Stimulated activated CD8-positive, alpha-beta memory T cell treated with anti-CD3 and anti-CD28 coated beads, Interleukin-7, amount 100 ng/mL, for 24 hours (primary cell): Measurements from ENCODE around the gene ITGA3.

Source experiments
- DNase-seq: peaks from one replicate; pipeline ENCODE4 v3.0.0-alpha.2; 2020; ENCODE audit warnings: low read depth

Gene ITGA3

DNA sequence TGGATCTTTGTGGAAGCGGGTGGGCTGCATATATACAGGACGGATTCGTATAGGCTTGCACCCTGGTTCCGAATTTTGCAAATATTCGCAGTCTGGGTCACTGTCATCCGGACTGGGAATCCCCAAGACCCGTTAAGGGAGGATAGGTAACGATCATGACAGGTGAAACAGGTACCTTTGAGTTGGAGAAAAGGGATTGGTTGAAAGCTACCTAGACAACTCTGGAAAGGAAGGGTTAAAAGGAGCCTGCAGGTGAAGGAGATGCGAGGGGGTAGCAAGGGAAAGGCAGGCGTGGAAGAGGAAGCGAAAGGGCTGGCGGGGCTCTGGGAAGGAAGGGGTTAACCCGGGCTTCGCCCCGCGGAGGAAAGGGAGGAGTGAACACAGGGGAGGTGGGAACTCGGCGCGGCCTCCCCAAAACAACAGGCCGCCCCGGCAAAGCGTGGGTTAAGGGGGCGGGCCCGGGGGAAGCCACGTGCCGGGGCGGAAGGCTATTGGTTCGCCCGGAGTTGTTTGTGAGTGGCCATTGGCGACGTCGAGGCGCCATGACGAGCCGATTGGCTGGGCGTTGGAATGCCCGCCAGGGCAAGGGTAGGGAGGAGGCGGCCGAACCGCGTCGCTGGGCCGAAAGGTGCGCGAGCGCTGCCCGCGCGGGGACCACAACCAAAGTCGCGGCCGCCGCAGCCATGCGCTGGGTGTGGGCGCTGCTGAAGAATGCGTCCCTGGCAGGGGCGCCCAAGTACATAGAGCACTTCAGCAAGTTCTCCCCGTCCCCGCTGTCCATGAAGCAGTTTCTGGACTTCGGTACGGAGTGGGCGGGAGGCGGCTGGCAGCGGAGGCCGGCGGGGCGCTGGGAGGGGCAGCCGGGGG is 39.1 kb downstream of the ITGA3 start, which contains the start of gene PDK2:
Gene PDK2, plus strand, starts transcription at position 599 of the 867 bp plus-strand sequence. Its CDS starts 85 bp downstream, at position 684.
- peak; percentile 86 for DNase-seq

DNA sequence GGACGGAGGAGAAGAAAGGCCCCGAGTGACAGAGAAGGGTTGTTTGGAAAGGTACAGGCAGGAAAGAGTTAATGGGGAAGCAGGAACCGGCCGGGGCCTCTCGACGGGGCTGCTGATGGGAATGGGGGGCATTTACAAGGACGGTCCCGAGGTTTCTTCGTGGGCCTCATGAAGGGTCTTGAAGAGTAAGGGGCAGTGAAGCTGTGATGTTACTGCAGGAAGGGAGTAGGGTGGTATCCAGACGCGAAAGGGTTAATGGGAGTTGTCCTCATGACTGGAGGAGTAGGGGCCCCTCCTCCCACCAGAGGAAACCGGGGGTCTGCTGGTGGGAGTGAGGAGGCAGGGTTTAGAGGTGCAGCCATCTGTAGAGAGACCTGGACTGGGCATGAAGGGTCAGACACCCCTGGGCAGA is 39.7 kb downstream of the ITGA3 start:
- no peak for DNase-seq

DNA sequence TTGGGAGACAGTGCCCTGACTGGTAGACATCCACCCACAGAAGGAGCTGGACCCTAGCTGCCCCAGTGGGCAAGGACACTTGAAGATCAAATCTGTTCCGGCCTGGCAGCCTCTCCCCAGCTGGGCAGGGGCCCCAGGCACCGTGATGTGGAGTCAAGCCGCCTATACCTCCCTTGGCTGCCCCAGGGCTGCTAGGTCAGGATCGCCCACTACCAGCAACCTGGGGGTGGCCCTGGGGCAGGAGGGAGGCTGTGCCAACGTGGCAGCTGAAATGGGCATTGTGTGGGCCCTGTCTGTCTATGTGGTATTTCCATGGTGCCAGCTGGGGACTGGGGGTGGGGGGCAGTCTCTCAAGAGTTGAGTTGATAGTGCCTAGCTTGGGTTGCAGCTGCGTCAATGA is 40.2 kb downstream of the ITGA3 start:
- DNase-seq = no peak

- no peak for DNase-seq
These were observed 40.8 kb downstream of the ITGA3 start for GRCh38 chr17:50096758-50097157.

DNA sequence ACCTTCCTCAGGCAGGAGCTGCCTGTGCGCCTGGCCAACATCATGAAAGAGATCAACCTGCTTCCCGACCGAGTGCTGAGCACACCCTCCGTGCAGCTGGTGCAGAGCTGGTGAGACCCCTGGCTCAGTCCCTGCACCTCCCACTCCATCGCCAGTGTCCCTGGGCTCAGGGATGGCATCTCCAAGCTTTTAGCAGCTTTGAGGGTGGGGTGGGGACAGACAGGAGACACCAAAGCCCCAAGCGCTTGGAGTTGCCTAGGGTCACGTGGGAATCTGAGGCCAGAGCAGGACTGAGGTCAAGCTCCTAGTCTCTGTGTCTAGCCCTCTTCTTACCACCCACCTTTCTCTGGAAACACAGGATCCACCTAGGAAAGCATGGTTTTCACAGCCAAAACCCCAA is 41.5 kb downstream of the ITGA3 start:
- DNase-seq = no peak

- no peak for DNase-seq
These were observed 42.0 kb downstream of the ITGA3 start for GRCh38 chr17:50097926-50098325.

DNA sequence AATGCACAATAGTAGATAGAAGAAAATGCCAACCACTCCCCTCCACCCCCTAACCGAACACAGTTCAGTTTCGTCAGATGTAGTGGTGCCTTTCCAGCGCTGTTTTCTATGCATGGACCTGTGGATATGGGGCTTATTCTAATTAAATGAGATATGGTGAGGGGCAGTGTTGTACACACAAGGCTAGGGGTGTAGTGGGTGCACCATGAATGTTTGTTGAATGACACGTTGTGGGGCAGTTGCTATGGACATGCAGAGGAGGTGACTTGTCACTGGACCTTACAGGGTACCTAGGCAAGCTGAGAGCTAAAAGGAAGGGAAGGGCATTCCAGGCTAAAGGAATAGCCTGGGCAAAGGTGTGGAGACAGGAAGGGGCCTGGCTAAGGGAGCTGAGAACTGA is 42.7 kb downstream of the ITGA3 start:
- DNase-seq = no peak

DNA sequence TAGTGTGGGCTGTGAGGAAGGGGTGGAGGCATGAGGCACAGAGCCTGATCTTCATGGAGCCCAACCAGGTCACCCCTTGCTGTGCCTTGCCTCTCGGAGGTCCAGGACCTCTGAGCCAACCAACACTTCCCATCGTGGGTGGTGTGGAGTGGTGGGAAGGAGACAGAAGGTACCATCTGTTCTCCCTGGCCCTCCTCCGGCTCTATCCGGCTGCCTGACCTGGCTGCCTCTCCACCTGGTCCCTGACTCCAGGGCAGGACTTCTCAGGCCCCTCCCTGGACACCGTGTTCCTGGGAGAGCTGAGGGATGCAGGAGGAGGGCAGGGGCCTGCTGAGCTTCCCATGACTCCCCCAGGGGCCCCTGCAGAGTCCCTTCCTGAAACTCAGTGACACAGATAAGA is 43.1 kb downstream of the ITGA3 start:
- DNase-seq = no peak

DNA sequence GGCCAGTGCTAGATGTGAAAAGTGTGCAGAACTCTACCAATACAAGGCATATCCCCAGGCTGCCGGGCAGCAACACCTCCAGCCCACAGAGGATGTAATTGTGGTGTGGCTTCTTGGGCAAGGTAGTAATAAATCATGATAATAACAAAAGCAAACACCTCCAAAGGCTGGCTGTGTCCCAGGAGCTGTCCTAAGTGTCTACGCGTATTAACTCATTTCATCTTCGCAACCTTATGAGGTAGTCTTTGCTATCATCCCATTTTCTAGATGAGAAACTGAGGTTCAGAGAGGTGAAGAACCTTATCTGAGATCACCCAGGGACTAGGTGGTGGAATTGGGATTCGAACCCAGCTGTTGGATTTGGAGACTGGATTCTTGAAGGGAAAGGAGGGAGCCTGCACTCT is 44.6 kb downstream of the ITGA3 start:
- DNase-seq = no peak

DNA sequence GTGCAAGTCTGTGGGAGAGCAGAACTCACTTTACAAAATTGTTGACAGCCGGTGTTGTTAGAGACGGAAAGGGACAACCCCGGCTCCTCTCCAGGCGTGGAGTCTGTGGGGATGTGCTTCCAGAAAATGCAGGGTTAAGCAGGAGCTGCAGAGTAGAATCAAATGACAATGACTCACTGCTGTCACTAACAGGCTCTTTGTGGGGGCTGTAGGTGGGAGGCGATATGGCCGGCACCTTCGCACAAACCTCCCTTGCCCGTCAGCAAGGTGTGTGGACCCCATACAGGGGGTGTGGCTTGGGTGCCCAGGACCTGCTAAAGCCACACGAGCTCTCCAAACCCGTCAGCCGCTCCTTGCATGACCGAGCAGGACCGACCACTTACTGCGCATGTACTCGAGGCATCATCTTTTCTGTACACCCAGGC is 45.0 kb downstream of the ITGA3 start:
- DNase-seq = no peak

DNA sequence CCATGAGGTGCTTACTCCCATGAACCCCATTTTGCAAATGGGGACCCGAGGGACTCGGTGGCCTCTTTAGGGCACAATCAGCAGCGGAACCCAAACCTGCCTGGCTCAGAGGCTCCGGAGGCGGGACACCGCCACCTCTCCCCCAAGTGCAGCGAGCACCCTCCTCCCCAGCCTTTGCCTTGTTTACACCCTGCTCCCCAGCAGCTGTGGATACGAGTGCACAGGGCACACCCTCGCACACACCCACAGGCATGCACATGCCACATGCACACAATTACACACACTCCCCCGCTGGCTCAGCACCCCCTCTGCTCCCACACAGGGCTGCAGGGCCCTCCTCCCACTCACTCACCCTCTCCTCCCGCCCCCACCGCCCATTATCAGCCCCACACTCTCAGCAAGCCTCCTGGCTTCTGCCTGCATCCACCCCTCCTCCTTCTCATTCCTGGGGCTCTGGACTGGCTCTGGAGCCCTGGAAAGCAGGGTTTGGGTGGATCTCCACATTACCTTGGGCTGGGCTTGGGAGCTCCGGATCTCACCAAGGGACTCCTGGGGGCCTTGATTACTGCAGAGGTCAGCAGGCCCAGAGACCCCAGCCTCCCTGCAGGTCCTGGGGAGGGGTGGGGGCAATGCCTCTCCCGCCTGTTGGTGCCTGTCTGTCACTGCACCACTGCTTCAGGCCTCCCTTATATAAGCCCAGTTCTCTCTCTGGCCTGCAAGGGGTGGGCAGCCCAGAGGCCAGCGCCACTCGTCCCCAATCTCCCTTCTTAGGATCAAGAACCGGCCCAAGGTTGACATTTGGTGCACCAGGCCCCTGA is 45.6 kb downstream of the ITGA3 start:
- no peak for DNase-seq

- no peak for DNase-seq
These were observed 46.5 kb downstream of the ITGA3 start for GRCh38 chr17:50102164-50102991.

DNA sequence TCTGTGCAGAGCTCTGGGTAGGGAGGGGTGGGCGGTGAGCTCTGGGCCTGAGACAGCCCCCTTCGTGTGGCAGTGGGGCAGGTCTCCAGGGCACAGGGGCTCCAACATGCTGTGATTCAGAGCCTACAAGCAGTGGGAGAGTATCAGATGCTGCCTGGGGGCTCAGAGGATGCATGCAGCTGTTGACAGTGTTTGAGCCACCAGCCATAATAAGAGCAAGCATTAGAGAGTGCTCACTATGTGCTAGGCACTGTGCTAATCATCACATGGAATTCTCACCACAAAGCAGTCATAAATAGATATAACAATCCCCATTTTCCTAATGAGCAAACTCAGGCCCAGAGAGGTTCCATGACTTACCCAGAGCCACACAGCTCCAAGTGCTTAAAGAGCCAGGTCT is 47.3 kb downstream of the ITGA3 start:
- DNase-seq = no peak

DNA sequence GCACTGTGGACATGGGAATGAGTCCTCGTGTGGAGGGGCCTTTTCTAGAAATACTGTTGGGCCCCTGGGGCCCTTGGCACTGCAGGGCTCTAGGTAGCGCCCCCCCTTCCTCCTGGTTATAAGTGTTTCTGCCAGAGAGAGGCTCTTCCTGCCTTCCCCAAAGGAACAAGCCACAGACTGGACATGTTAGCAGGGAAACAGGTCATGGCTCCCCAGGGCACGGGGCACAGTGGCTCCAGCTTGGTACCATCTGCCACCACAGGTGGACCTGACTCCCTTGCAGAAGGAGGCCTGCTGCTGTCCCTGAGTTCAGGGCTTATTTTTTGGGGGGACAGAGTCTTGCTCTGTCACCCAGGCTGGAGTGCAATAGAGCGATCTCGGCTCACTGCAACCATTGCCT is 48.0 kb downstream of the ITGA3 start:
- no peak for DNase-seq

GRCh38 chr17:50105811-50106210 is 49.9 kb downstream of the ITGA3 start:
- no peak for DNase-seq

DNA sequence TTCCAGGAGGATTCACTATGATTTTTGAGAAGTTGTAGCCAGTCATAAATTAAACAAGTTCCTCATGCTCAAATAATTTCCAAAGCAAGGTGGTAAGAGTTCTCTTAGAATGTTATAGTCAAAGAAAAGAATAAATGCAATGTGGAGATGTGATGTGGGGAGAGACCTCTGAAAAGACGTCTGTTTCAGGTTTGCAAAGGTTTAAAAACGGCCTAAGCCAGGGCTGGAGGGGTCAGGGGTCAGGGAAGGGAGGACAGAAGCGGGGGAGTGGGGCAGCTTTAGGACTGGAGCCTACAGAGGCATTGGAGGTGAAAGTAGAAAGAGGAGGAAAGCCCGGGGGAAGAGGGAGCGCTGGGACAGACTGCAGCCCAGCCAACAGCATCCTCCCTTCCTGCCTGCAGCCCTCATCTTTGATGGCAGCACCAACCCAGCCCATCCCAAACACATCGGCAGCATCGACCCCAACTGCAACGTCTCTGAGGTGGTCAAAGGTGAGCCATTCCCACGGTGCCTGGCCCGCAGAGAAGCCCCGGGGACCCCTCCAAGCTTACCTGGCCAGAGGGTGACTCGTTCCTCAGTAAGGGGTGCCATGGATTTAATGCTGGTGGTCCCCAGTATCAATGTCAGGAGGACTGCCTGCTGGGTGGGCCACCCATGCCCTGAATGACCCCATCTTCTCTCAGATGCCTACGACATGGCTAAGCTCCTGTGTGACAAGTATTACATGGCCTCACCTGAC is 50.7 kb downstream of the ITGA3 start:
- no peak for DNase-seq

DNA sequence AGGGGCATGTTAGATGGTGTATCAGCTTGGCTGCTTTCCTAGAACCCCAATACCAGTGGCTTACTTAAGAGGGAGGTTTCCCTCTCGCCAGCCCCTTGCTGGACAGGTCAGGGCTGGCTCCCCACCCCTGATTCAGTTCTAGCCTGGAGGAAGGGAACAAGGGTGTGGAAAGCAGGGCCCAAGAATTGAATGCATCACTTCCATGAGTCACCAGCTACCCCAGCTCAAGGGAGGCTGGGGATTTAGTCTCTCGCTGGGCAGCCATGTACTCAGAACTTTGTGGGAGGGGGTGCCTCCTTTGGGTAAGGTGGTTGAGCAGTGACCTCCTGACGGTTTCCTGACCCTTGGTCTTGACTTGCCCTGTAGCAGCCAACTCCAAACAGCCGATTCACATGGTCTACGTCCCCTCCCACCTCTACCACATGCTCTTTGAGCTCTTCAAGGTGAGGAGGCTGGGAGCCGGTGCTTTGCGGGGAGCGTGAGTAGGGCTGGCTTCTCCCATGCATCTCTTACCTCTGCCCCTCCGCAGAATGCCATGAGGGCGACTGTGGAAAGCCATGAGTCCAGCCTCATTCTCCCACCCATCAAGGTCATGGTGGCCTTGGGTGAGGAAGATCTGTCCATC is 52.0 kb downstream of the ITGA3 start:
- no peak for DNase-seq

- DNase-seq = no peak
These were observed 52.6 kb downstream of the ITGA3 start for GRCh38 chr17:50108556-50108955.

DNA sequence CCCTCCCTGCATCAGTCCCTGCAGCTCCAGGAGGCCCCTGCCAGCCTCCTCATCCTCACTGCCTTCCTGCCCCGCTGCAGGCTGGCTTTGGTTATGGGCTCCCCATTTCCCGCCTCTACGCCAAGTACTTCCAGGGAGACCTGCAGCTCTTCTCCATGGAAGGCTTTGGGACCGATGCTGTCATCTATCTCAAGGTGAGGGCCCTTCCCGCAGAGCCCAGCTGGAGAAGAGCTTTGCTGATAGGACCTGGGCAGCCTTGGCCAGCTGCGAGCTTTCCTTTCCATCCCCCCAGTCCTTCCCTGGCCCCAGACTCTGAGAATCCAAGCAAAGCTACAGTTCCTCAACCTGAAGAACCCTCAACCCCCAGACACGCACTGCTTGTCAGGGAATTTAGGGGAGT is 53.3 kb downstream of the ITGA3 start:
- DNase-seq = no peak

DNA sequence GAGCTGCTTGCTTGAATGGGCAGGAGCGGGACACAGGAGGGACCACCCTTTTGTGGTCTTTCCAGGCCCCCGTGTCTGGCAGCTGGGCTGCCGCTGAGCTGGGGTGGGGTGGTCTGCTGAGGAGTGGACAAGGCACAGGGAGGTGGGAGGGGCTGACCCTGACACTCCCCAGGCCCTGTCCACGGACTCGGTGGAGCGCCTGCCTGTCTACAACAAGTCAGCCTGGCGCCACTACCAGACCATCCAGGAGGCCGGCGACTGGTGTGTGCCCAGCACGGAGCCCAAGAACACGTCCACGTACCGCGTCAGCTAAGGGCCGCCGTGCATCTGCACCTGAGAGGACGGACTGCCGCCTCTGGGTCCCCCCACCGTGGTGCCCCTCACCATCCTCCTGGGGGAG is 53.9 kb downstream of the ITGA3 start:
- no peak for DNase-seq
